A549 (cell line): ENCODE results near the gene BEAN1.

Experiments used
- CBX2 ChIP-seq: fragments of 200-600 bp; sonication (generic); IDR thresholded peaks from 2 replicates; pipeline ENCODE4 v1.6.1; 2016; ENCODE audit warnings: low read depth, mild to moderate bottlenecking, borderline replicate concordance
- FOSL2 ChIP-seq, 2 experiments: fragments of 450-650 bp in 1 of 2; fragments of >200 bp in 1 of 2; sonication (Bioruptor Twin) in 1 of 2; formaldehyde crosslinking; IDR thresholded peaks; 2 replicates each; pipeline versions ENCODE4 v1.5.0 to v1.6.1; 2016 to 2020; ENCODE audit warnings: mild to moderate bottlenecking in 1 of 2, moderate library complexity in 1 of 2
- JUN ChIP-seq, 2 experiments: fragments of >200 bp; sonication (Bioruptor Twin); formaldehyde crosslinking; IDR thresholded peaks; 2 replicates in 1 of 2; 3 replicates in 1 of 2; pipeline ENCODE4 v1.6.1; 2016 to 2017
- MAFK ChIP-seq: fragments of 450-650 bp; IDR thresholded peaks from 2 replicates; pipeline ENCODE4 v1.6.1; 2014; ENCODE audit not compliant: partially characterized antibody
- NFE2L2 ChIP-seq: fragments of 150-350 bp; conservative IDR thresholded peaks from 2 replicates; pipeline ENCODE4 v1.6.1; 2014; ENCODE audit warnings: low read length
- NR3C1 ChIP-seq: fragments of >200 bp; sonication (Bioruptor Twin); formaldehyde crosslinking; IDR thresholded peaks from 3 replicates; pipeline ENCODE4 v1.6.1; 2017
- RARB ChIP-seq: fragments of 250-450 bp; sonication (Bioruptor Pico); IDR thresholded peaks from 2 replicates; pipeline ENCODE4 v1.8.0; 2021; ENCODE audit warnings: mild to moderate bottlenecking, moderate library complexity
- SMC3 ChIP-seq: fragments of >200 bp; sonication (Bioruptor Twin); formaldehyde crosslinking; IDR thresholded peaks from 3 replicates; pipeline ENCODE4 v1.6.1; 2018; ENCODE audit warnings: inconsistent platforms
- TF ChIP-seq, protein P1 (sequence below): fragments of >200 bp; sonication (Bioruptor Twin); formaldehyde crosslinking; IDR thresholded peaks from 3 replicates; pipeline ENCODE4 v1.5.1; 2016

DNA sequence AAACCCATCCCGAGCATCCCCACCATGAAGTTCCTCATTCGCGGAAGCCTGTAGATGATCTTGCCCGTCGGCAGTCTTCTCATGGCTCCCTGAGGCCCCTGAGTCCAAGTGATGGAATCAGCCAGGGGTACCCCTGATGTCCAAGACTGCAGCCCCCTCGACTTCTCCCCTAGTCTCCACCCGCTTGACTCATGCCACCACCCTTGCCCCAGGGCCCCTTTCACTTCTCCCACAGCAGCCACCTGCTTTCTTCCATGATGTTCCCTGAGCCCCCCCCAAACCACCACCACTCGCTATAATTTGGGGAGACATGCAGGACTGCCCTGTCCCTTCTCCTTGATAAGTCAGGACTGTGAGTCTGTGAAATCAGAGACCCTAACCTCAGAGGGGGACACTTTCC, 11.4 kb downstream of the BEAN1 start:
- TF ChIP-seq RARB (CRISPR knock-in tag) (no peak), NFE2L2 (no peak), MAFK (no peak), SMC3 (no peak), FOSL2 (IDR thresholded peaks at IDR 0.05) (no peak), FOSL2 (CRISPR knock-in tag; IDR thresholded peaks at IDR 0.05) (no peak), JUN (IDR thresholded peaks at IDR 0.05) (no peak), CBX2 (no peak), NR3C1 (no peak)
- TF ChIP-seq, protein P1, sequence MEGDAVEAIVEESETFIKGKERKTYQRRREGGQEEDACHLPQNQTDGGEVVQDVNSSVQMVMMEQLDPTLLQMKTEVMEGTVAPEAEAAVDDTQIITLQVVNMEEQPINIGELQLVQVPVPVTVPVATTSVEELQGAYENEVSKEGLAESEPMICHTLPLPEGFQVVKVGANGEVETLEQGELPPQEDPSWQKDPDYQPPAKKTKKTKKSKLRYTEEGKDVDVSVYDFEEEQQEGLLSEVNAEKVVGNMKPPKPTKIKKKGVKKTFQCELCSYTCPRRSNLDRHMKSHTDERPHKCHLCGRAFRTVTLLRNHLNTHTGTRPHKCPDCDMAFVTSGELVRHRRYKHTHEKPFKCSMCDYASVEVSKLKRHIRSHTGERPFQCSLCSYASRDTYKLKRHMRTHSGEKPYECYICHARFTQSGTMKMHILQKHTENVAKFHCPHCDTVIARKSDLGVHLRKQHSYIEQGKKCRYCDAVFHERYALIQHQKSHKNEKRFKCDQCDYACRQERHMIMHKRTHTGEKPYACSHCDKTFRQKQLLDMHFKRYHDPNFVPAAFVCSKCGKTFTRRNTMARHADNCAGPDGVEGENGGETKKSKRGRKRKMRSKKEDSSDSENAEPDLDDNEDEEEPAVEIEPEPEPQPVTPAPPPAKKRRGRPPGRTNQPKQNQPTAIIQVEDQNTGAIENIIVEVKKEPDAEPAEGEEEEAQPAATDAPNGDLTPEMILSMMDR = no peak
